OCI-LY3 (cell line): ENCODE measurements around the gene APOBEC3A.

Source experiments
- EZH2phosphoT487 ChIP-seq: fragments of 200-600 bp; shearing (Covaris generic); IDR thresholded peaks from 2 replicates; pipeline ENCODE4 v1.6.1; 2018; ENCODE audit warnings: antibody characterized with exemption, mixed run types, low read depth
- TF ChIP-seq, protein P1 (sequence below): fragments of 200-600, 300-600 bp; sonication (generic); IDR thresholded peaks from 2 replicates; pipeline ENCODE4 v1.5.1; 2014; ENCODE audit warnings: antibody characterized with exemption, low read length, low read depth

- TF ChIP-seq, protein P1, sequence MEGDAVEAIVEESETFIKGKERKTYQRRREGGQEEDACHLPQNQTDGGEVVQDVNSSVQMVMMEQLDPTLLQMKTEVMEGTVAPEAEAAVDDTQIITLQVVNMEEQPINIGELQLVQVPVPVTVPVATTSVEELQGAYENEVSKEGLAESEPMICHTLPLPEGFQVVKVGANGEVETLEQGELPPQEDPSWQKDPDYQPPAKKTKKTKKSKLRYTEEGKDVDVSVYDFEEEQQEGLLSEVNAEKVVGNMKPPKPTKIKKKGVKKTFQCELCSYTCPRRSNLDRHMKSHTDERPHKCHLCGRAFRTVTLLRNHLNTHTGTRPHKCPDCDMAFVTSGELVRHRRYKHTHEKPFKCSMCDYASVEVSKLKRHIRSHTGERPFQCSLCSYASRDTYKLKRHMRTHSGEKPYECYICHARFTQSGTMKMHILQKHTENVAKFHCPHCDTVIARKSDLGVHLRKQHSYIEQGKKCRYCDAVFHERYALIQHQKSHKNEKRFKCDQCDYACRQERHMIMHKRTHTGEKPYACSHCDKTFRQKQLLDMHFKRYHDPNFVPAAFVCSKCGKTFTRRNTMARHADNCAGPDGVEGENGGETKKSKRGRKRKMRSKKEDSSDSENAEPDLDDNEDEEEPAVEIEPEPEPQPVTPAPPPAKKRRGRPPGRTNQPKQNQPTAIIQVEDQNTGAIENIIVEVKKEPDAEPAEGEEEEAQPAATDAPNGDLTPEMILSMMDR: no peak
- TF ChIP-seq EZH2phosphoT487: no peak
These were observed 26.9 kb upstream of the APOBEC3A start for GRCh38 chr22:38930512-38930911.
